Neuron (in vitro differentiated cells): ENCODE results near the gene SPEM2.

Experiments used
- H2AFZ ChIP-seq: one replicate; pipeline ENCODE4 v1.6.1; 2013; ENCODE audit warnings: low read depth, mild to moderate bottlenecking, inconsistent platforms, low read length, moderate library complexity
- H3K27me3 ChIP-seq: one replicate; pipeline ENCODE4 v1.6.1; 2013; ENCODE audit warnings: low read length; ENCODE audit not compliant: insufficient read depth
- H3K36me3 ChIP-seq: one replicate; pipeline ENCODE4 v1.6.1; 2013; ENCODE audit warnings: low read length; ENCODE audit not compliant: insufficient read depth
- H3K4me1 ChIP-seq: one replicate; pipeline ENCODE4 v1.6.1; 2013; ENCODE audit warnings: low read length; ENCODE audit not compliant: insufficient read depth
- H3K4me3 ChIP-seq: 2 replicates; pipeline ENCODE4 v1.5.1; 2013; ENCODE audit warnings: mild to moderate bottlenecking, low read length, moderate library complexity
- H3K9me3 ChIP-seq: one replicate; pipeline ENCODE4 v1.6.1; 2013; ENCODE audit warnings: low read length

SPEM2 gene

GRCh38 chr17:7406235-7406825 is 19.1 kb upstream of the SPEM2 start:
- H3K4me3 ChIP-seq = peak overlapping the region; percentile 64
- no peaks in the 10 kb centered on the region for H3K27me3 ChIP-seq
- H3K4me1 ChIP-seq = peaks cover 27% of the 10 kb centered on the region
- no peaks in the 10 kb centered on the region for H3K9me3 ChIP-seq
- no peak overlapping the region for H2AFZ ChIP-seq
- H3K36me3 ChIP-seq = peaks cover 28% of the 10 kb centered on the region

GRCh38 chr17:7407082-7407481 is 18.3 kb upstream of the SPEM2 start:
- Histone ChIP-seq H2AFZ (no peak overlapping the region), H3K9me3 (no peaks in the 10 kb centered on the region), H3K36me3 (peaks cover 29% of the 10 kb centered on the region), H3K4me3 (peak overlapping the region; percentile 64), H3K4me1 (peaks cover 27% of the 10 kb centered on the region), H3K27me3 (no peaks in the 10 kb centered on the region)

DNA sequence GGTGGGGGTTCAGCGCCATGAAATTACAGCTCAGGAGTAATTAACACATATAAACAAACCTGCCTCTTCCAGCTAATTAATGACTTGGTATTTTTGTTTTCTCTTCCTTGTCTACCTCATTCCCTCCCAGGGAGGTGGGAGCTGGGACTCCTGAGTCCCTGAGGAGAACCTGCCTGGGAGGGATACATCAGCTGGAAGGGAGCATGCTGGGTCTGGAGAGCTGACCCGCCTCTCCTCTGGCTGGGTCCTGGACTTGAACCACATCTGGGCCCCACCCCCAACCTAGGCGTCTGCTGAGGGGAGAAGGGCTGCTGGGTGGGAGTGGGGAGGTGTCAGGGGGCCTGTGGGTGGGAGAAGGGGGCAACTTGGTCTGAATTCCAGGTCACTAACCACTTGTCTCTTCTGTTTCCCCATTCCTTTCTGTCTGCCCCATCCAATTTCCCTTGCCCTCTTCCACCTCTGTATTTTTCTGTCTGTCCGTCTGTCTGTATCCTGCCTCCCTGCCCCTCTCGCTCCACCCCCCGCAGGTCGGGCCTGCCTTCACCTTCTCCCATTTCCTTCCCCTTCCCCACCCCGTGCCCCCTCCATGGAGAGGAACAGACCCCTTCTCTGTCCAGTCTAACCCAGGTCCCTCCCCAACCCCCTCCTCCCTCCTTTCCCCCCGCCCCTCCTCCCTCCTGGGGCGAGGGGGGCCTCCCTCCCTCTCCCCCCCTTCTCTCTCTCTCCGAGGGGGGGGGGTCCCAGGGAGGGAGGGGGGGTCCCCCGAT is 17.7 kb upstream of the SPEM2 start, which contains the start of gene NLGN2:
Gene NLGN2 (plus strand): TSS at position 361 of the 767 bp plus-strand sequence. CDS start 411 bp downstream, outside the sequence.
- peaks cover 33% of the 10 kb centered on the region for H3K36me3 ChIP-seq
- H3K9me3 ChIP-seq = no peaks in the 10 kb centered on the region
- H3K27me3 ChIP-seq = no peaks in the 10 kb centered on the region
- H3K4me1 ChIP-seq = peaks cover 26% of the 10 kb centered on the region
- H3K4me3 ChIP-seq = peak within 1 kb of the TSS; percentile 64
- H2AFZ ChIP-seq = no peak within 1 kb of the TSS

DNA sequence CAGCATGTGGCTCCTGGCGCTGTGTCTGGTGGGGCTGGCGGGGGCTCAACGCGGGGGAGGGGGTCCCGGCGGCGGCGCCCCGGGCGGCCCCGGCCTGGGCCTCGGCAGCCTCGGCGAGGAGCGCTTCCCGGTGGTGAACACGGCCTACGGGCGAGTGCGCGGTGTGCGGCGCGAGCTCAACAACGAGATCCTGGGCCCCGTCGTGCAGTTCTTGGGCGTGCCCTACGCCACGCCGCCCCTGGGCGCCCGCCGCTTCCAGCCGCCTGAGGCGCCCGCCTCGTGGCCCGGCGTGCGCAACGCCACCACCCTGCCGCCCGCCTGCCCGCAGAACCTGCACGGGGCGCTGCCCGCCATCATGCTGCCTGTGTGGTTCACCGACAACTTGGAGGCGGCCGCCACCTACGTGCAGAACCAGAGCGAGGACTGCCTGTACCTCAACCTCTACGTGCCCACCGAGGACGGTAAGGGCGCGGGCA is 17.1 kb upstream of the SPEM2 start:
- no peaks in the 10 kb centered on the region for H3K9me3 ChIP-seq
- no peak overlapping the region for H3K4me3 ChIP-seq
- H3K27me3 ChIP-seq = no peaks in the 10 kb centered on the region
- H3K4me1 ChIP-seq = peaks cover 20% of the 10 kb centered on the region
- peaks cover 38% of the 10 kb centered on the region for H3K36me3 ChIP-seq
- H2AFZ ChIP-seq = no peak overlapping the region

DNA sequence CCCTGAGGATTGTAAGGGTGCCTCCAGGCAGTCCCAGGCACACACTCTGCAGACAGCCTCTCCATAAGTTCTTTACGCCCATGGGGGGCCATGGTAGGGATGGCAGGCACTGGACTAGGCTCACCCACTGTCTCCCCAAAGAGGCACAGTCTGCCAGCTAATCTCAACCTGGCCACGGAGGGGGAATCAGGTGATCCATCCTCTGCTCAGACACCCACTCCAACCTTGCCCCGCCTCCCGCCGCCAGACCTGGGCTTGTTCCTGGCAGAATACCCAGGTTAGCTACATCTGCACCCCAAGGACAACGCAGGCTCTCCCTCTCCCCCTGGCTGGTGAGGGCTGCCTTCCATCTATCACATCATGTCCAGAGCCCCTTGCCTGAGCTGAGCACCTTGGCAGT is 16.6 kb upstream of the SPEM2 start:
- Histone ChIP-seq H3K36me3 (peaks cover 42% of the 10 kb centered on the region), H3K9me3 (no peaks in the 10 kb centered on the region), H2AFZ (no peak overlapping the region), H3K4me1 (peaks cover 19% of the 10 kb centered on the region), H3K27me3 (no peaks in the 10 kb centered on the region), H3K4me3 (no peak overlapping the region)

GRCh38 chr17:7409716-7410115 is 15.7 kb upstream of the SPEM2 start:
- Histone ChIP-seq H3K4me3 (no peak overlapping the region), H3K4me1 (peaks cover 19% of the 10 kb centered on the region), H3K9me3 (no peaks in the 10 kb centered on the region), H3K27me3 (no peaks in the 10 kb centered on the region), H3K36me3 (peaks cover 50% of the 10 kb centered on the region), H2AFZ (no peak overlapping the region)

GRCh38 chr17:7410634-7411426 is 14.6 kb upstream of the SPEM2 start:
- Histone ChIP-seq H3K4me1 (peaks cover 16% of the 10 kb centered on the region), H3K36me3 (peaks cover 61% of the 10 kb centered on the region), H3K4me3 (no peak overlapping the region), H3K9me3 (no peaks in the 10 kb centered on the region), H3K27me3 (no peaks in the 10 kb centered on the region), H2AFZ (no peak overlapping the region)

GRCh38 chr17:7411427-7411750 is 14.0 kb upstream of the SPEM2 start:
- Histone ChIP-seq H2AFZ (no peak overlapping the region), H3K9me3 (no peaks in the 10 kb centered on the region), H3K27me3 (no peaks in the 10 kb centered on the region), H3K4me3 (no peak overlapping the region), H3K4me1 (peaks cover 10% of the 10 kb centered on the region), H3K36me3 (peaks cover 63% of the 10 kb centered on the region)

DNA sequence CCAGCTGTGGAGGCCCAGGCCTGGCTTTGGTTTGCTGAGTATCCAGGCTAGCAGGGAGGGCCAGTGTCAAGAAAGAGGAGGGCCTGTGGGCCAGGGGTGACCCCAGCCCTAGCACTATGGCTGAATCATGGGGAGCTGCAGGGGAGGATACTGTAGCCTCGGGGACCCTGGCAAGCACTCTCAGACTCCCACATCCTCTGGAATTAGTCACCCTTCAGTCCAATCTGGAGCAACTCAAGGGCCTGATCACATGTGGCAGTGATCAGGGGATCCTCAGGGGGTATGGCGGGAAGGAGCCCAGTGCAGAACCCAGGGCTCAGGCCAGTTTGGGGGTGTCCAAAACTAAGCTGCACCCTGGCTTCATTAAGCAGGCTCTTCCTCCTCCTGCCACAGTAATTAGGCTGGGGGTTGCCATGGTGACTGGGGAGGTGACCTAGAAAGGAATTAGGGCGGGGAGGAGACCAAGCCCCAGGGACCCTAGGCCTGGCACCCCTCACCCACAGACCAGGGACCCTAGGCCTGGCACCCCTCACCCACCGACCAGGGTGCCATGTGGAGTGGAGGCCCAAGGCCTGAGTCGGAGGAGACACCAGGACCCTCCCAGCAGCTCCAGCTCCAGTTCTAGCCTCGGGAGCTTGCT is 11.9 kb upstream of the SPEM2 start:
- Histone ChIP-seq H3K27me3 (no peaks in the 10 kb centered on the region), H3K36me3 (peaks cover 71% of the 10 kb centered on the region), H3K4me3 (no peak overlapping the region), H2AFZ (no peak overlapping the region), H3K9me3 (no peaks in the 10 kb centered on the region), H3K4me1 (peaks cover 8% of the 10 kb centered on the region)

GRCh38 chr17:7414837-7415236 is 10.6 kb upstream of the SPEM2 start:
- peaks cover 57% of the 10 kb centered on the region for H3K36me3 ChIP-seq
- H3K4me1 ChIP-seq = peaks cover 21% of the 10 kb centered on the region

GRCh38 chr17:7415784-7416183 is 9.6 kb upstream of the SPEM2 start:
- H3K9me3 ChIP-seq = no peaks in the 10 kb centered on the region
- peaks cover 31% of the 10 kb centered on the region for H3K4me1 ChIP-seq
- H3K27me3 ChIP-seq = no peaks in the 10 kb centered on the region
- no peak overlapping the region for H3K4me3 ChIP-seq
- H3K36me3 ChIP-seq = peaks cover 48% of the 10 kb centered on the region
- no peak overlapping the region for H2AFZ ChIP-seq

More at GRCh38 chr17:7414837-7415236, 10.6 kb upstream of the SPEM2 start:
- no peak overlapping the region for H3K4me3 ChIP-seq
- H3K27me3 ChIP-seq = no peaks in the 10 kb centered on the region
- H2AFZ ChIP-seq = no peak overlapping the region
- no peaks in the 10 kb centered on the region for H3K9me3 ChIP-seq

DNA sequence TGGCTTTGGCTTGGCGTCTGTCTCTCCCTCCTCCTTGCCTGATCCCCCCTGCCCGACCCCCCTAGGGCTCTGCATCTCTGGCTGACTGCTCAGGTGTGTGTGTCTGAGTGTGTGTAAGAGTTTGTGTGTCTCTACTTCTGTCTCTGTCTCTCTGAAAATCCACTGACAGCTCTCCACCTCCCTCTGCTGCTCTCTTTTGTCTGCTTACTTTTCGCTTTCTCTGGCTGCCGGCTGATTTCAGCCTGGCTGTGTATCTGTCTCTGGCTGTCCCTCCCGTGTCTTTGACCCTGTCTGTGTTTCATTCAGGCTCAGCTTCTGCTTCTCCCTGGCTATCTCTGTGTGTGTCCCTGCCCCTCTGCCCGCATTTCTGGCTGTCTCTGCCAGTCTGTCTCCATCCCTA is 9.1 kb upstream of the SPEM2 start:
- H3K4me1 ChIP-seq = peaks cover 36% of the 10 kb centered on the region
- no peak overlapping the region for H2AFZ ChIP-seq
- H3K4me3 ChIP-seq = no peak overlapping the region
- peaks cover 46% of the 10 kb centered on the region for H3K36me3 ChIP-seq
- no peaks in the 10 kb centered on the region for H3K9me3 ChIP-seq
- no peaks in the 10 kb centered on the region for H3K27me3 ChIP-seq
